Panc1 (cell line): Measurements from ENCODE around the gene PPM1M.

Source experiments
- POLR2AphosphoS5 ChIP-seq: IDR thresholded peaks from 2 replicates; pipeline ENCODE4 v1.6.1; 2012; ENCODE audit warnings: mild to moderate bottlenecking, low read depth, low read length, moderate library complexity
- SIN3A ChIP-seq: IDR thresholded peaks from 2 replicates; pipeline ENCODE4 v1.6.1; 2012; ENCODE audit warnings: low read depth, mild to moderate bottlenecking, low read length, moderate library complexity, borderline replicate concordance; ENCODE audit not compliant: insufficient read depth
- TF ChIP-seq, protein P1 (sequence below): fragments of 450-650 bp; IDR thresholded peaks from 2 replicates; pipeline ENCODE4 v1.5.1; 2017; ENCODE audit warnings: mild to moderate bottlenecking
- TF ChIP-seq, protein P2 (sequence below), 2 experiments: IDR thresholded peaks; 2 replicates each; pipeline ENCODE4 v1.6.1; 2011 to 2012; ENCODE audit warnings: low read depth in 2 of 2, control low read depth in 1 of 2, low read length in 1 of 2, mild to moderate bottlenecking in 1 of 2, moderate library complexity in 1 of 2; ENCODE audit not compliant: insufficient read depth in 1 of 2

DNA sequence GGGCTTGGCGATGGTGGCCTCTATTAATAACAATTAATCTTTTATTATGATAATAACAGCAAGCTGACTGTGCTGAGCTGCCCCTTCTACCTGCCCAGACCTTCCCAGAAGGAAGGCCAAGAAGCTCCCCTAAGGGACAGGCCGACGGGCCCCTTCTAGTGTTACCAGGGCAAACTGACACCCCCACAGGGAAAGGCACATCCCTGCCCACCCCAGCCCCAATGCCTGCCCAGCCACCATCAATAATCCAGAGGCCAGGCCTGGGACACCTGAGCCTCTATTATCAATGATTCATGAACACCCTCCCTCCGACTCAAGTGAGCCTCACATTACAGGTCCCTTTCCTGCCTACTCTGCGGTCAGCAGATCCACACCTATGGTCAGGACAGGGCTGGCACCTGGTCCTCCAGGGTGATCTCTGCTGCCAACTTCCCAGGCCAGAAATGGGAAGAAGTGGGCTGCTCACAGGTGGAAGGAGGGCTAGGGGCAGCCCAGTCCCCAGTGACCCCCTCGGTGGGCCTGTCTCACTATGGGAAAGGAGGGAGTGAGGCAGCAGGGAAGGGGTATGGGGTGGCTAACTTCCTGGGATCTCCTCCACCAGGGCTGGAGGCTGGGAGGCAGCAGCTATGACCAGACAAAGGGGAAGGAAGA lies 8.4 kb upstream of the PPM1M start:
- TF ChIP-seq, protein P1, sequence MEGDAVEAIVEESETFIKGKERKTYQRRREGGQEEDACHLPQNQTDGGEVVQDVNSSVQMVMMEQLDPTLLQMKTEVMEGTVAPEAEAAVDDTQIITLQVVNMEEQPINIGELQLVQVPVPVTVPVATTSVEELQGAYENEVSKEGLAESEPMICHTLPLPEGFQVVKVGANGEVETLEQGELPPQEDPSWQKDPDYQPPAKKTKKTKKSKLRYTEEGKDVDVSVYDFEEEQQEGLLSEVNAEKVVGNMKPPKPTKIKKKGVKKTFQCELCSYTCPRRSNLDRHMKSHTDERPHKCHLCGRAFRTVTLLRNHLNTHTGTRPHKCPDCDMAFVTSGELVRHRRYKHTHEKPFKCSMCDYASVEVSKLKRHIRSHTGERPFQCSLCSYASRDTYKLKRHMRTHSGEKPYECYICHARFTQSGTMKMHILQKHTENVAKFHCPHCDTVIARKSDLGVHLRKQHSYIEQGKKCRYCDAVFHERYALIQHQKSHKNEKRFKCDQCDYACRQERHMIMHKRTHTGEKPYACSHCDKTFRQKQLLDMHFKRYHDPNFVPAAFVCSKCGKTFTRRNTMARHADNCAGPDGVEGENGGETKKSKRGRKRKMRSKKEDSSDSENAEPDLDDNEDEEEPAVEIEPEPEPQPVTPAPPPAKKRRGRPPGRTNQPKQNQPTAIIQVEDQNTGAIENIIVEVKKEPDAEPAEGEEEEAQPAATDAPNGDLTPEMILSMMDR = no peak
- TF ChIP-seq SIN3A (no peak), POLR2AphosphoS5 (no peak)
- TF ChIP-seq, protein P2, sequence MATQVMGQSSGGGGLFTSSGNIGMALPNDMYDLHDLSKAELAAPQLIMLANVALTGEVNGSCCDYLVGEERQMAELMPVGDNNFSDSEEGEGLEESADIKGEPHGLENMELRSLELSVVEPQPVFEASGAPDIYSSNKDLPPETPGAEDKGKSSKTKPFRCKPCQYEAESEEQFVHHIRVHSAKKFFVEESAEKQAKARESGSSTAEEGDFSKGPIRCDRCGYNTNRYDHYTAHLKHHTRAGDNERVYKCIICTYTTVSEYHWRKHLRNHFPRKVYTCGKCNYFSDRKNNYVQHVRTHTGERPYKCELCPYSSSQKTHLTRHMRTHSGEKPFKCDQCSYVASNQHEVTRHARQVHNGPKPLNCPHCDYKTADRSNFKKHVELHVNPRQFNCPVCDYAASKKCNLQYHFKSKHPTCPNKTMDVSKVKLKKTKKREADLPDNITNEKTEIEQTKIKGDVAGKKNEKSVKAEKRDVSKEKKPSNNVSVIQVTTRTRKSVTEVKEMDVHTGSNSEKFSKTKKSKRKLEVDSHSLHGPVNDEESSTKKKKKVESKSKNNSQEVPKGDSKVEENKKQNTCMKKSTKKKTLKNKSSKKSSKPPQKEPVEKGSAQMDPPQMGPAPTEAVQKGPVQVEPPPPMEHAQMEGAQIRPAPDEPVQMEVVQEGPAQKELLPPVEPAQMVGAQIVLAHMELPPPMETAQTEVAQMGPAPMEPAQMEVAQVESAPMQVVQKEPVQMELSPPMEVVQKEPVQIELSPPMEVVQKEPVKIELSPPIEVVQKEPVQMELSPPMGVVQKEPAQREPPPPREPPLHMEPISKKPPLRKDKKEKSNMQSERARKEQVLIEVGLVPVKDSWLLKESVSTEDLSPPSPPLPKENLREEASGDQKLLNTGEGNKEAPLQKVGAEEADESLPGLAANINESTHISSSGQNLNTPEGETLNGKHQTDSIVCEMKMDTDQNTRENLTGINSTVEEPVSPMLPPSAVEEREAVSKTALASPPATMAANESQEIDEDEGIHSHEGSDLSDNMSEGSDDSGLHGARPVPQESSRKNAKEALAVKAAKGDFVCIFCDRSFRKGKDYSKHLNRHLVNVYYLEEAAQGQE (IDR thresholded peaks at IDR 0.05; ENCODE audit: insufficient read depth in 1 of 2, low read depth in 2 of 2, low read length in 1 of 2) = no peak
